HT1080 (cell line): Measurements from ENCODE around the gene ABHD16A. TPM values are rescaled to one million over a fixed set of nuclear protein-coding genes. Genes with fewer than 3 reads are reported as not detected.
A peak's percentile ranks its signal among the peaks of the same experiment; 100 is the strongest.
"Not testable (repeated sequence)": the region's sequence is repeated elsewhere in the genome, so short reads cannot be mapped to it uniquely, and the experiment has no call there.

Experiments
- DNase-seq: peaks from one replicate; pipeline ENCODE4 v3.0.0-alpha.2; 2015; ENCODE audit warnings: low read depth
- total RNA-seq: library from RNA; depleted of rRNA; stranded (reverse); fragments of >200 nt; shearing (Covaris generic); gene quantifications from 2 replicates; pipeline ENCODE4 v1.2.3, GENCODE V29; 2014

ABHD16A gene
- total RNA-seq, 1 experiment from 2014 or later = 21.6 TPM

DNA sequence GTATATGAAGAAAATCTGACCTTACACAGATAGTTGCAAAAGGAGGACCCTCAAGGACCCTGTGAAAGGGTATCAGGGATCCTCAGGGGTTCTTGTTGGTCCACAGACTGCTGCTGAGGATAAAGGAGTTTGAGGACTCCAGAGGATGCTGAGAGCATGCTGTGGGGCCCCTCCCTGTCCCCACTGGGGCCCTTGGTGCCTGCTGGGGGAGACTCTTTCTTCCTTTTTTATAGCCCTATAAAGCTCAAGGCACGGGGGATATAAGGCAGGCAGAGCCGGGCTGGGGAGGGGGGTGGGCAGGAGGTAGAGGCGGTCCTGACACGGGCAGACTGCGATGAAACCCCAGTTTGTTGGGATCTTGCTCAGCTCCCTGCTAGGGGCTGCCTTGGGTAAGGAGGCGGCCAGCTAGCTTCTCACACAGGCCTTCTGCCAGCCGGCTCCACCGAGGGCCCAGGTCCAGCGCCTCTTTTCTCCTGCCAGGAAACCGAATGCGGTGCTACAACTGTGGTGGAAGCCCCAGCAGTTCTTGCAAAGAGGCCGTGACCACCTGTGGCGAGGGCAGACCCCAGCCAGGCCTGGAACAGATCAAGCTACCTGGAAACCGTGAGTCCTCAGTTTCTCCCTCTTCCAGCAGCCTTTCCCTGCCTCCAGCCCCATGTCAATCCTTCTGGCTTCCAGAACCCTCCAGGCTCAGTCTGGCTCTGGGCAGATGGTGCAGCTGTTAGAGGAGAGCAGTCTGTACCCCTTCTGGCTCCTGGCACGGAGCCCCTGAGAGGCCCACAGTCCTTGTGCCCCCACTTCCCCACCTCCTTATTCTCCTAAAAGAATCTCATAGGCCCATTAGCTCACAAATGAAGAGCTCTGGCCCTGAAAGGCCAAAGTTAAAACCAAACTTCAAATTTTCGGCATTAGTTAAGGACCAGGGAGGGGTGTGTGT lies 12.2 kb upstream of the ABHD16A start, which contains the start of gene LY6G6D:
Gene LY6G6D (plus strand): TSS at position 327 of the 937 bp plus-strand sequence. CDS start 8 bp downstream, at position 335.
- no peak for DNase-seq

DNA sequence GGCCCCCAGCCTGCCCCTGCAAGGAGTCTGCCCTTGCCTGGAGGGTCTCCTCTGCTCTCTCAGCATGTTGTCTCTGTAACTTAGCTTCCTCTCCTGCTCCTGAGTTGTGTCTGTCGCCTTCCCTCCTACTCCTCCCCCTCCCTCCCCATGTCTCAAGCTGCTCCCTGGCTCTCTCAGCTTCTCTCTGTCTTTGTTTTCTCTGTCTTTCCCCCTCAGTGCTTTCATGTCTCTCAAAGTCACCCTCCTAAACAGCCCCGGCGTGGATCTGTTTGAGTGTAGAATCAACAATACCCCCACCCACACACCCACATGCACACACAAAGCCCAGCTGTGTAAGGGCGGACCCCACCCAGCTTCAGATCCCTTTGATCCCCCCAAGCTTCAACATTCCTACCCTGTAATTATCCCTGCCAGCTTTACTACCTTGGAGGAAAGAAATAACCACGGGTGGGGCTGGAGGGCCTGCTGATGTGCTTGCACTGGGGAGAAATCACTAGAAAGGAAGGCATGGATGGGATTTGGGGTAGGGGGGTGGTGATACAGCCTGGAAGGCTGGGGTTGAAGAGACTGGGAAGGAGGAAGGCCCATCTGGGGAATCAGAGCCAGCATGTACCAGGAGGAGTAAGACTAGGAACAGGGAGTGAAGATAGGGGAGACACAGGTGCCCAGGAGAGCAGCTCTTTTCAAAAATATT lies 11.0 kb upstream of the ABHD16A start:
- DNase-seq = no peak

DNA sequence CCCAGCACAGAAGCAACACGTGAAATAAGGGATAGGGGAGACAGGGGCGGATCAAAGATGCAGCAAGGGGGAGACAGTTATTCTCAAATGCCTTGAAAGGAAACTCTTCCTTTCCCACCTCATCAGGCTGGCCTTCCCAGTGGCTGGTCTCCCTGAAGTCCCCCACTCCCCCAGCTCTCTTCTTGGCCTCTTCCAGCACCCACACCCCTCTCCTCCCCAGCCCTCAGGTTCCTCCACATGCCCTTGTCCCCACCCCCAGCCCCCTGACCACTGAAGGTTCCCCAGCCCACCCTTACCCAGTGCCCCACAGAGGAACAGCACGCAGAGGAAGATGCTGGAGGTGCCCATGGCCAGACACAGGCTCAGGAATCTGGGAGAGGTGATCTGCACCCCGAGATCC lies 10.3 kb upstream of the ABHD16A start:
- DNase-seq = no peak

DNA sequence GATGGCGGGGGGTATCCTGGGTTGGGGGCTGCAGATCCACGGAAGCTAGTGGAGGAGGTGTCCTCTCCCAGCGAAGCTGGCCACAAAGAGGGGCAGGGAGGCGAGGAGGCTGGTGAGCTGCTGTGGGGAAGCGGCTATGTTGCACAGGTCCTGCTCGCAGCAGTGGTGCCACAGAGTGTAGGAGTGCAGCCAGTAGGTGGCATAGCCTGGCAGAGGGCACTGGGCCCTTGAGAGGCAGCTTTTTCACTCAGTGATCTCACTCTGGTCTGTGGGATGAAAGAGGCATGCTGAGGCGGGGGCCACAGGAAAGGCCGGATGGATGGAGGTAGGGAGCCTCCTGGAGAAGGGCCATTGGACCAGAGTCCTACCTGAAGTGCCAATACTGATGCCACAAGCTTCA lies 9.2 kb upstream of the ABHD16A start:
- DNase-seq = peak; percentile 25

DNA sequence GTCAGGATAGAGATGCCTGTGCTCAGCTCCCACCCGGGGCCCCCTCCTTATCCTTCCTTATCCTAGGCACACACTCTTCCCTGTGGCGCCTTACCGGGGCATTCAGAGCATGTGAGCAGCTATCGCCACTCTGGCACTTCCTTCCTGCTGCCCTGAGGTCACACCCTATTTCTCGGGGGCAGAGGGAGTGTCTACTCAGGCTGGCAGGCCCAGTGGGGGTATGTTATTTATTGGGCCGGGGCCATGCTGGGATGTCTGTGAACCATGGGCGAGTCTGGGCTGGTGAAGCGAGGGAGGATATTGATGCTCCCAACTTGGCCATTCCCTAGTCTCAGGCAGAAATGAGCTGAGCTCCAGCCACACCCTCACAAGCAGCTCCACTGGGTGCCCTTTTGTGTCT lies 8.1 kb upstream of the ABHD16A start:
- DNase-seq = no peak

DNA sequence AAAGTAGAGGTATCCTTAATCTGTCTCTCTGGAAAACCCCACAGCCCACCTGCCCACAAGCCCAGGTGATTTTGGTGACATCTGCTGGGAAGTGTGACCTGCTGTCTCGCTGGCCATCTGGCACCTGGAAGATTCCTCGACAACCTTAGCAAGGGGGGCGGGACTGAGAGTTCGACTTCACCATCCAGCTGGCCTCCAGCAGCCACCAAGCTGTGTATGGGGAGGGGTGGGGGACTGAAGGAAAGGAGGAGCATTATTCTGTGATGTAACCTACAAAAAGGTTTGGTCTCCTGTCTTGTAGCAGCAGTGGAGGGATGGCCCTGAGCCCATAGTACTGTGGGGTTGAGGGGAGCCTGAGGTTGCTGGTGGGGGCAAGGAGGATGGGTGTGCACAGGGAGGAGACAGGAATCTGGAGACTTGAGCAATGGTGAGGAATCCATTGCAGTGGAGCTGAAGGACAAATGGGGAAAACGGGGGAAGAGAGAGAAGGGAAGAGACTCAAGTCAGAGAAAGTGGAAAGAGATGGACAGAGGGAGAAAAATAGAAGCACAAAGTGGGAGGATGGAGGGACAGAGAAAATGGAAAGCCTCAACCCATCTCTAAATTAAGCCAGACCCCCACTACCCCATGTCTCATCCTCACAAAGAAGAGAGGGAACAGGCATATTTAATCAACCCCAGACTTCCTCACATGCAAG lies 7.5 kb upstream of the ABHD16A start:
- no peak for DNase-seq

DNA sequence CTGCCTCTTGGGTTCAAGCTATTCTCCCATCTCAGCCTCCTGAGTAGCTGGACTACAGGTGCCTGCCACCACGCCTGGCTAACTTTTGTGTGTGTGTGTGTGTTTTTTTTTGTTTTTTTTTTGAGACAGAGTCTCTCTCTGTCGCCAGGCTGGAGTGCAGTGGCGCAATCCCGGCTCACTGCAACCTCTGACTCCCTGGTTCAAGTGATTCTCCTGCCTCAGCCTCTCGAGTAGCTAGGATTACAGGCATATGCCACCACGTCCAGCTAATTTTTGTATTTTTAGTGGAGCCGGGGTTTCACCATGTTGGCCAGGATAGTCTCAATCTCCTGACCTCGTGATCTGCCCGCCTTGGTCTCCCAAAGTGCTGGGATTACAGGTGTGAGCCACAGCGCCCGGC lies 6.0 kb upstream of the ABHD16A start:
- not testable (repeated sequence) for DNase-seq

DNA sequence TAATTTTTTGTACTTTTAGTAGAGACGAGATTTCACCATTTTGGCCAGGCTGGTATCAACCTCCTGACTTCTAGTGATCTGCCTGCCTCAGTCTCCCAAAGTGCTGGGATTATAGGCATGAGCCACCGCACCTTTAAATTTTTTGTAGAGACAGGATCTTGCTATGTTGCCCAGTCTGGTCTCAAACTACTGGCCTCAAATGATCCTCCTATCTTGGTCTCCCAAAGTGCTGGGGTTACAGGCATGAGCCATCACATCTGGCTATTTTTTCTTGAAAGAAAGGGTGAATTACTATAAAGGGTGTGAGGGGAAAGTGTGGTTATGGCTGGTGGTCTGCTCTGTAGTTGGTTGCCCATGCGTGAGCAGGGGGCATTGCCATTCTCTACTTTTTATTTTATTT lies 5.1 kb upstream of the ABHD16A start:
- DNase-seq = no peak

DNA sequence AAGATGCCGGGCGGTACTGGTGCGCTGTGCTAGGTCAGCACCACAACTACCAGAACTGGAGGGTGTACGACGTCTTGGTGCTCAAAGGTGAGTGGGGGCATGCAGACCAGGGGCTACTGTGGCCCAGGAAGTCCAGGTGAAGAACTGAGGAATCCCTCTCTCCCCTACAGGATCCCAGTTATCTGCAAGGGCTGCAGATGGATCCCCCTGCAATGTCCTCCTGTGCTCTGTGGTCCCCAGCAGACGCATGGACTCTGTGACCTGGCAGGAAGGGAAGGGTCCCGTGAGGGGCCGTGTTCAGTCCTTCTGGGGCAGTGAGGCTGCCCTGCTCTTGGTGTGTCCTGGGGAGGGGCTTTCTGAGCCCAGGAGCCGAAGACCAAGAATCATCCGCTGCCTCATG lies 4.6 kb upstream of the ABHD16A start:
- no peak for DNase-seq

DNA sequence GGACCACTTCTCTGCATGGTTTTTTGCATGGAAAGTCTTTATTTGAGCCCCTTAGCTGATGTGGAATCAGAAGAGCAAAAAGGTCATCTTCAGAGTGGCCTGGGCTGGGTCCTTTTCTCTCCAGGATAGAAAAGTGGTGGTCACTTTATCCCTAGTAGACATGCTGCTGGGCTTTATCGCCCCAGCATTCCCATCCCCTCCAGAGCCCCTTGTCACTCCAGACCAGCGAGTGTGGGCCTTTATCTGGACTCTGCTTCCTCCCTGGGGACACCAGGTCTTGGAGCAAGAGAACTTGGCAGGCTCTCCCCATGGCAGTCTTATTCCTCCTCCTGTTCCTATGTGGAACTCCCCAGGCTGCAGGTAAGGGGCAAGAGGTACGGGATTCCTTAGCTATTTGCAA lies 3.5 kb upstream of the ABHD16A start, which contains the start of gene LY6G6F:
Gene LY6G6F (plus strand): TSS at position 268 of the 400 bp plus-strand sequence. CDS start 41 bp downstream, at position 309.
- no peak for DNase-seq

DNA sequence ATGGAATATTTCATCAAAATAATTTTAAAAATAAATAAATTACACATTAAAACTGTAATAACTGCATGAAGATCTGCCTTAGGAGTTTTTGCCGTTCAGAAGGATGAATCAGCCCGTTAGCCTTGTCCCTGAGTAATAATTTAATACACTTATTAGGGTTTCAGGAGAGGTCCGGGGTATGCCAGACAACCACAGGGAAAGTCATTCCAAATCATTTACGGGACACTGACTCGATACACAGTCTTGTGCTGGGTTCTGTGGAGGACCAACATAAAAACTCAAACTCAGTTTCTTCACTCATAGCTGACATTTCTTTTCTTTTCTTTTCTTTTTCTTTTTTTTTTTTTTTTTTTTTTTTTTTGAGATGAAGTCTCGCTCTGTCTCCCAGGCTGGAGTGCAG lies 2.8 kb upstream of the ABHD16A start:
- no peak for DNase-seq

DNA sequence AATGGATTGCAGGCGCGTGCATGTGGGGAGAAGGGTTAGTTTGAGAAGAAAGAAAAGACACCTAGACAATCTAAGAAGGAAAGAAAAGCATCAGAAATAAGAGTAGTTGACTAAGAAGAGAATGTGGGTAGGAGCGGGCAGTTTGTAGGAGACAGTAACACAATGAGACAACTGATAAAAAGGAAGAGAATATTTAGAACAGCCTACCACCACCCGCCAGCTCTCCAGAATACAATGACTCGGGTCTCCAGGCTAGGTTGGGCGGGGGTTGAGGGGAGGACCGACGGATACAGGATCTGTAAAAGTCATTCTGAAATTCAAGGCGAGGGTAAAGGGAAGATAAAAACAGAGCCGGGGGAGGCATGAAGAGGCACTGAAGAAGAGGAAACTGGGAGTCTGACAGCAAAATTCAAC lies 712 bp downstream of the ABHD16A start:
- no peak for DNase-seq

DNA sequence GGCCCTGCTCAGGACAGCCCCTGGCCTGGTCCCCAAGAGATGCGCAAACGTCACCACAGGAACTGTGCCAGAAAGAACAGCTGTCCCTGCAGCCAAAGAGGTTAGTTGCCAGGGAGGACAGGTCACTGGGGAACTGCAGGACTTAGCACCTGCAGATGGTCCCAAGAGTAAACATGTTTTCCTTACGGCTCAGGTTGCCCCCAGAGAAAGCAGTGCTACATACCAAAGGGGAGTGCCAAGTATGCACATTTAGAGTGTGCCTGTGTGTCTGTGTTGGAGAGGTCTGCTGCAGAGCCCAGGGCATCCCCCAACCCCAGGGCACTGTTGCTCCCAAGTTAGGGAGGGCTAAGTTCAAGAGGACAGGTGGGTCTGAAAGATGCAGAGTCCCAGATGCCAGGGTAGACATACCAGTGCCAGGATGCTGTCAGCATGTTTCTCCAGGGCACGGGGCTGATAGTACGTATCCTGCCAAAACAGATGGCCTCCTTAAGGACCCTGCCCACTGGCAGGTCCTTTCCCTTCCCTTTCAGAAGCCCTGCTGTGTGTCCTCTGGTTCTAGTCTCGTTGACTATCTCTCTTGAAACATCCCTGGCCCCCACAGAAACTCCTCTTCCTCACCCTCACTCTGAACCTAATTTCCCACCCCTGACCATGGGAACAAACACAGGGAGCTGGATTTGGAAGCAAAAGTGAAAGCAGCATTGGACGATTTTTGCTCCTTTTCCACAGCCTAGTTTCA lies 1.3 kb downstream of the ABHD16A start:
- DNase-seq = no peak

DNA sequence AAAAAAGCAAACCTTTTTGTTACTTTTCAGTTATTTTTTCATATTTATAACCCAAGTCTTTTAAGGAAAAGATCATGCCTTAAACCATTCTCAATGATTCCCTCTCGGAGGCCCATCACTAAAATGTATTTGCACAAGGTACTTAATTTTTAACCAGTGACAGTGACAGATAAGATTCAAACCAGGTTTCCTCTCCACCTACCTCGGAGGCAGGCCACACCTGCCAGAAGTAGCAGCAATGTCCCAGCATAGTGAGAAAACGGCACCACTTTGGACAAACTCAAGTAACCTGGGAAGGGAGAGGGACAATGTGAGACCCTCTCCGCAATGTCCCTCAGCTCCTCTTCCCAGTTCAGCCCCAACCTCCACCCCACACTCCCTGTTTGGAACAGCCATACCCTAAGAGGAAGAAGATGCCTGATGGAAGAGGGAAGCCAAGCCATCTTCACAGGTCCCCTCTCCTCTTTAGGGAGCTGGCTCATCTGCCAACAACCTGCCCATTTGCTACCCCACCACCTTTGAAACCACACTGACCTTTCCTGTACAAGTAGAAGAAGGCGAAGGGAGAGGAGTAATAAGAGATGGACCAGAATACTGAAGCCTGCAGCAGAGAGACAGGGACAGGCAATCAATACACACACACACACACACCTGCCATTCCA lies 2.3 kb downstream of the ABHD16A start:
- DNase-seq = no peak

DNA sequence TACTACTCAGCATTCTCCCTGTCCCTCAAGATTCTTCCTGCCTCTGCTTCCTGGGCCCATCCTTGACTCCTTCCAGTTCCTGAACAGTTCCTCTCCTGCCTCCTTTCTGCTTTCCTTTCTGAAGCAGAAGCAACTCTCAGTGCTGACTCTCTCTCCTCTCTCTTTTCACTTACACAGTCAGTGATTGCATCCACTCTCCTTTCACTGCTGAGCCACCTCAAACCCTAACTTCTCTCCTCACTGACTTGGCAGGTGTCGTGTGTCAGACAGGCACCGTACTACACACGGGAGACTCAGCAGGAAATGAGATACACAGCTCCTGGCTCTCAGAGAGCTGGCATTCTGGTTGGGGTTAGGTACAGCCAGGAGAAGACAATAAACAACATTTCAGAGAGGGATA lies 5.6 kb downstream of the ABHD16A start:
- no peak for DNase-seq

DNA sequence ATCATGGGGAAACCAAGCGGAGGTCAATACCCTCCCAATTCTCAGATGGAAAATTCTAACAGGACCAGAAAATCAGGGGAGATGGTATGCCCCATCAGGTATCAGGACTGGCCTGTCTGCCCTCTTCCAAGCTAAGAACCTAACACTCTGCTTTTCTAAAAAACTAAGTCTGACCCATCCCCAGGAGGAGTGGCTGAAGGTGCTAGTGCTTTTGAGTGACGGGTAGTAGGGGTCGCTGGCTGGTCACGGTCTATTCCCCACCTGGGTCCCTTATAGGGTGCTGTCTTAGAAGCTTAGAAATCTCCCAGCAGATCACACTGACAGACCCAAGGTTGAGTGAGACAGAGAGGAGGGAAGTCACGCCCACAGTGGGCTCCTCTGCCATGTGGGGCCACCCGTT lies 9.6 kb downstream of the ABHD16A start:
- DNase-seq = no peak

DNA sequence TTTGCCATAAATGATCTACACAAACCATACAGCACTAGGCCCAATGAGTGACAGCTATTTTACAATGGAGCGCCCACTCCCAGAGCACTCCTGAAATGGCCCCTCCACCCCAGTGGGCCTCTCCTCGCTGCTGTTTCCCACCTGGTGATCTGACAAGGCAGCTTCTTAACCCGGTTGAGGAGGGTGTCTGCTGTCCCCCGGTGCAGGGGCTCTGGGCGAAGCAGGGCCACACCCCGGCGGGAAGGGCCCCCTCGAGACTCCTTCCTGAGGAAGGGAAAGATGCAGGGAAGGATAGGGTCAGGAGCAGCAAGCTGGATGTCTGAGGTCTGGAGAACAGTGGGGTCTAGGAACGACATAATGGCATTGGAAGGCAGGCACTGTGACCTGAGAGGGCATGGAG lies 10.2 kb downstream of the ABHD16A start:
- DNase-seq = no peak

DNA sequence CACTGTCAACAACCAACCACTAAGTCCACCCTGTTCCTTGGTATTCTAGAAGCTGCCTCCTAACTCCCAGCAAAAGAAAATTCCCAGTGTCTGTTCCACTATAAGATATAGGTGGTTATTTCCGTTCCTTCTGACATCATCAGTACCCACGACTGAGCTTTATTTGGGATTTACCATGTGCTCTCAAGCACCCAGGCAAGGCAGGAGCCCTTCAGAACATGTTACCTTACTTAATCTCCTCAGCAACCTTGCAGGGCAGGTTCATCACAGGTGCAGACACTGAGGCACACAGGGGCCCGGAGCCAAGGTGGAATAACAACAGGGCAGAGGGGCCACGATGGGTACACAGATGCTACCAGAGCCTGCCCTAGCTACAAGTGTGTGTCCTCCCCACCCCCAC lies 10.8 kb downstream of the ABHD16A start:
- DNase-seq = no peak

DNA sequence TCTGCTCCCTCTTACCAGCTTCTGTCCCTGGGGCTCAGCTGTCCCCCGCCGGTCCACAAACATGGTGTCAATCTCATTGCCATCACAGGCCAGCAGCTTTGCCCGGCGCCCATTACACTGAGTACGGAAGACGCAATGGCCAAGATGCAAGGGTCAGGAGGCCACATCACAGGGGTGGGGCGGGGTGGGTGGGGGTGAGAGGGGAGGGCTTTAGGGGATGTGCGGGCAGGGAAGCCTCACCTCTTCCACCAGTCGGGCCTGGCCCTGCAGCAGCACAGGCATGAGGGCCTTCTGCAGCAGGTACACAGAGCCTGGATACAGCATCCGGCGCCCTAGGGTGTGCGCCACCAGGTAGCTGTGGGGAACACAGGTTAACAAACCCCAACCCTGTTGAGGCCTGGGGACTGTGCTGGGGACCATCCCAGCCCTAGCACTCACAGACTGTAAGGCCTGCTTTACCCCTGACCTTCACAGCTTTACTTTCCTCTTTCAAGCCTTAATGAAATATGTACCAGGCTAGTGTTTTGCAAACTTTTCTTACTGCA lies 11.5 kb downstream of the ABHD16A start:
- DNase-seq = no peak

DNA sequence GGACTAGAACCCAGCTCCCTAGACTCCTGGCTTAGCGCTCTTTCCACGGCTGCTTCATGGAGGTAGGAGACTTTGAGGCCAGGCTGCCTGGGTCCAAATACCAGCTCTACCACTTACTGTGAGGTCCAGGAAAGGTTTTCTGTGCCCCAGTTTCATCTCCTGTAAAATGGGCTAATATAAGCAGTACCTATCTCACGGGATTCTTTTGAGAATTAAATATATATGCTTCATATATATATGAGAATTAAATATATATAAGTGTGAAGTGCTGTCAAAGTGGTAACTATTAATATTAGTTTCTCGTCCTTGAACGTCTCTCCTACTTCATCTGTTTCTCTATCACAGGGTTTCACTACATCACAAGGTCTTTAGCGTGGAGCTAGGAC lies 12.1 kb downstream of the ABHD16A start:
- no peak for DNase-seq
